Measurements from ENCODE around the gene RIN1. TPM values are rescaled to one million over a fixed set of nuclear protein-coding genes. Genes with fewer than 3 reads are reported as not detected.

The RIN1 gene
- total and polyA plus RNA-seq, 9 of the 15 experiments (the other 6 are each of a cell fraction or from before 2014, with no cell fraction given): 0.01 to 1.2 (median 0.45) TPM; not detected in 1

GRCh38 chr11:66336234-66337102 lies at the start of gene RIN1 (continued):
- TF ChIP-seq TRIM25 (IDR thresholded peaks at IDR 0.05; ENCODE audit: borderline replicate concordance) (no peak), BMI1 (IDR thresholded peaks at IDR 0.05; ENCODE audit: low read length) (peak; percentile 75; the same call in 1 of the 2 replicates), GTF2F1 (IDR thresholded peaks at IDR 0.05; ENCODE audit: low read depth, low read length) (no peak), ZNF79 (CRISPR knock-in tag; IDR thresholded peaks at IDR 0.05; ENCODE audit: low read depth) (no peak), RBM17 (IDR thresholded peaks at IDR 0.05; ENCODE audit: borderline replicate concordance, low read depth, low read length) (no peak), ZBTB5 (IDR thresholded peaks at IDR 0.05) (no peak), GABPA (tag; conservative IDR thresholded peaks at IDR 0.05; ENCODE audit: low read depth) (no peak), HSF4 (CRISPR knock-in tag; IDR thresholded peaks at IDR 0.05; ENCODE audit: borderline replicate concordance) (no peak), TEAD1 (CRISPR knock-in tag; IDR thresholded peaks at IDR 0.05) (0 out of 4 replicates have a peak, but pooled peaks of 1 of the 2 experiments have one; percentile 19), NCOA1 (IDR thresholded peaks at IDR 0.05; ENCODE audit: low read depth) (no peak), POLR2G (IDR thresholded peaks at IDR 0.05; ENCODE audit: low read depth, low read length) (peak; percentile 29), FOXJ2 (tag; IDR thresholded peaks at IDR 0.05) (no peak), TAL1 (IDR thresholded peaks at IDR 0.05) (no peak), MAFG (tag; conservative IDR thresholded peaks at IDR 0.05) (no peak), SNRNP70 (optimal IDR thresholded peaks at IDR 0.05; ENCODE audit: low read depth, low read length) (no peak), ZNF589 (CRISPR knock-in tag; IDR thresholded peaks at IDR 0.05; ENCODE audit: low read depth) (peak; percentile 39; the same call in 1 of the 2 replicates), CREB3L1 (IDR thresholded peaks at IDR 0.05; ENCODE audit: borderline replicate concordance, low read depth) (no peak), MNT (conservative IDR thresholded peaks at IDR 0.05) (peak in 1 of 2 experiments; percentile 73; a peak in 2 of 4 replicates), STAG1 (CRISPR knock-in tag; IDR thresholded peaks at IDR 0.05; ENCODE audit: borderline replicate concordance) (no peak), ZNF785 (CRISPR knock-in tag; IDR thresholded peaks at IDR 0.05) (no peak)

All from K562 (cell line).